ENCODE results near the gene SLC26A11.
A peak's percentile ranks its signal among the peaks of the same experiment; 100 is the strongest.

The SLC26A11 gene

DNA sequence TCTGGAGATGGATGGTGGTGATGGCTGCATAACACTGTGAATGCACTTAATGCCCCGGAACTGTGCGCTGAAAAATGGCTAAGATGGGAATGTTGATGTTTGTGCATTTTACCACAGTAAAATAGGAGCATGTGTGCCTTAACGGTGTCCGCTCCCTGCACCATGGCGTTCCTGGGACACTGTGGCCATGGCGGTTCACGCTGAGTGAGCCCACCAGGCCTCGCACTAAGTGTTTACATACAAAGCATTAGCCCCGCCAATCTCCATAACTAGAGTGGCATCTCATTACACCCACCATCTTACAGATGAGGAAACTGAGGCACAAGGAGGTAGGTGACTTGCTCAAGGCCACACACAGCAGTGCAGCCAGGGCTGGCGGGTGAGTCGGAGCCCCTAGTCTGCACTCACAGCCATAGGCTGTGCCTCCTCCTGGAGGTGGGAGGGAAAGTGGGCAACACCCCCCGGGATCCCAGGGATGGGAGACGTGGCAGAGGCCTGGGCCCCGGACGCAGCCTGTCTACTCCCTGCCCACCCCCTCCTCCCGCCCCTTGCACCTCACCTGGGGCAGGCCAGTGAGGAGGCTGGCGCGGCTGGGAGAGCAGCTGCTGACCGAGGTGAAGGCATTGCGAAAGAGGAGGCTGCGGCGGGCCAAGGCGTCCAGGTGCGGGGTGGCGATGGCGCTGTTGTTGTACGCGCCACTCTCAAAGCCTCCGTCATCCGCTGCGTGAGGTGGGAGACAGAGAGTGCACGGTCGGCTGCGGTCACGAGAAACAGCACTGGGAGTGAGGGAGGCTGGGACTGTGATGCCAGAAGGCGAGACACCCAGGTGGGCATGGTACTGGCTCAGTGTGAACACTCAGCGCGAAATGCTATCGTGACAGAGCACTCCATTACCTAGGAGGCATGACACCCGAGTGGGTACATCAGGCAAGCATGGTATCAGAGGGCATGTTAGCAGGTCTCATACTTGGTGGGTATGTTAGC is 3.5 kb upstream of the SLC26A11 start:
- DNase-seq (ENCODE audit: insufficient read length, low spot score) (no peak), FAIRE-seq (no peak)

DNA sequence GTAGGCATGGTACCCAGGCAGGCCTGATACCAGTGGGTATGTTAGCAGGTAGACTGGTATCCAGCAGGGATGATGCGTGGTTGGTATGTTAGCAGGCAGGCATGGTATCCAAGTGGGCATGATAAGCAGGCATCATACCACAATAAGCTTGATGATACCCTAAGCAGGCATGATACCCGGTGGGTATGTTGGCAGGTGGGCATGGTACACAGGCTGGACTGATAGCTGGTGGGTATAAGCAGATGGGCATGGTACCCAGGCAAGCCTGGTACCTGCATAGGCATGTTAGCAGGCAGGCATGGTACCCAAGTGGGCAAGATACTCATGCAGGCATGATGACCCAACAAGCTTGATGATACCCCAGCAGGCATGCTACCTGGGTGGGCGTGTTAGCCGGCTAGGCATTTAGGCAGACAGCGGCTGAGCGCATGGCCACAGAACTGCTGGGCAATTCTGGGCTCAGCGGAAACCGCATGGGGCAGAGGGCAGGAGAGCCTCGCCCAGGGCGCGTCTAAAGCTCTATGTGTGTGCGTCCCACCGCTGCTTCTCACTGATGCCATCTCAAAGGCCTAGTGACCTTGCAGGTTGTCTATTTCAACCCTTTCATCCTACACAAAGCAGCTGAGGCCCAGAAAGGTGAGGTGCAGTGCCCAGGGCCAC is 2.4 kb upstream of the SLC26A11 start:
- FAIRE-seq (no peak), DNase-seq (ENCODE audit: insufficient read length, low spot score) (no peak)

- no peak for FAIRE-seq
Measured at GRCh38 chr17:80218391-80218790, 1.8 kb upstream of the SLC26A11 start.

GRCh38 chr17:80219013-80219762 is 1.0 kb upstream of the SLC26A11 start:
- DNase-seq (ENCODE audit: insufficient read length, low spot score) (peak; percentile 94), FAIRE-seq (peak; percentile 98)

More at GRCh38 chr17:80218391-80218790, 1.8 kb upstream of the SLC26A11 start:
- DNase-seq (ENCODE audit: insufficient read length, low spot score) = no peak

DNA sequence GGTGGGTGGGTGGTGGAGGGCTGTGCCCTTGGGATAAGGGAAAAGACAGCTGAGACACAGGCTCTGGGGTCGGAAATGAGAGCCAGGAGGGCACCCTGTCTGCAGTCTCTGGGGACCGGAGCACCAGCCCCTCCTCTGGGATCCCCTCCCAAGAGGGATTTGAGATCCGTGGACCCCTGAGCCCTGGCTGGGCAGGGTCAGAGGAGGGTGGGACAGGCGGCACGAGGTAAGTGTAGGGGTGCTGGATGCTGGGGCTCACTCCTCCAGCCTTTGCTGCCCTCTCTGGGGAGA is 519 bp upstream of the SLC26A11 start:
- DNase-seq (ENCODE audit: insufficient read length, low spot score) (no peak), FAIRE-seq (no peak)

DNA sequence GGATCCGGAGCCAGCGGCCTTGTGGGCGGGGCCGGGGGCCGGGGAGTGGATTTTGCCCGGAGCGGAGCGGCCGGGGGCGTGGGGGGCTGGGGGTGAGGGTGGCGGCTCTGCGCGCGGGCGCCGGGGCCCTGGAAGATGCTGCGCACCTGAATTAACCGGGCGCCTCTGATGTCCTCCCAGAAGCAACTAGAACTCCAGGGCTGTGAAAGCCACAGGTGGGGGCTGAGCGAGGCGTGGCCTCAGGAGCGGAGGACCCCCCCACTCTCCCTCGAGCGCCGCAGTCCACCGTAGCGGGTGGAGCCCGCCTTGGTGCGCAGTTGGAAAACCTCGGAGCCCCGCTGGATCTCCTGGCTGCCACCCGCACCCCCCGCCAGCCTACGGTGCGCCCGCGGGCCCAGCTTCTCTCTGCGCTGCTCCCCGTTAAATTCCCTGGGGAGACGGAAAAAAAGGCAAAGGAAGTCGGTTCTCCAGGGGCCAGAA is 549 bp downstream of the SLC26A11 start:
- DNase-seq (ENCODE audit: insufficient read length, low spot score) (no peak), FAIRE-seq (no peak)

- DNase-seq (ENCODE audit: insufficient read length, low spot score) = no peak
- no peak for FAIRE-seq
Measured at GRCh38 chr17:80221351-80222105, 1.3 kb downstream of the SLC26A11 start.

GRCh38 chr17:80222376-80223141 is 2.3 kb downstream of the SLC26A11 start:
- FAIRE-seq (no peak), DNase-seq (ENCODE audit: insufficient read length, low spot score) (no peak)

GRCh38 chr17:80223142-80223815 is 3.1 kb downstream of the SLC26A11 start:
- no peak for FAIRE-seq

GRCh38 chr17:80223838-80224497 is 3.7 kb downstream of the SLC26A11 start:
- DNase-seq (ENCODE audit: insufficient read length, low spot score) (no peak), FAIRE-seq (no peak)

More at GRCh38 chr17:80223142-80223815, 3.1 kb downstream of the SLC26A11 start:
- DNase-seq (ENCODE audit: insufficient read length, low spot score) = no peak

GRCh38 chr17:80224683-80225082 is 4.5 kb downstream of the SLC26A11 start:
- DNase-seq (ENCODE audit: insufficient read length, low spot score) (no peak), FAIRE-seq (no peak)

DNA sequence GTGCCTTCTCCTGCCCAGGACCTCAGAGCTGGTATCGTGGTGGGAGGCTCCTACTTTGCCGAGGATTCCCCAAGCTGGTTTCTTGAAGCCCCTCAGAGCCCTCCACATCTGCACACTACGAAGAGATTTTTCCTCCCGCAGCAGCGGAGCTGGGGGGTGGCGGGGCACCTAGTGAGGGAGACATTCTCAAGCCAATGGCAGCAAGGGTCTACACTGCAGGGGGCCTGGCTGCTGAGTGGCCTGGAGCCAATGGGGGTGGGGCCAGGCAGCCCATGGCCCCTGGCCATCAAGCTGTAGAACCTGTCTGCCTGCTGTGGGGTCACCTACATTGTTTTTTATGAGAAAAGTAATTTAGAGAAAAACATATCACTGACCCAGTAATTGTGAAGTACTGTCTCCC is 5.0 kb downstream of the SLC26A11 start:
- no peak for FAIRE-seq
- DNase-seq (ENCODE audit: insufficient read length, low spot score) = no peak

DNA sequence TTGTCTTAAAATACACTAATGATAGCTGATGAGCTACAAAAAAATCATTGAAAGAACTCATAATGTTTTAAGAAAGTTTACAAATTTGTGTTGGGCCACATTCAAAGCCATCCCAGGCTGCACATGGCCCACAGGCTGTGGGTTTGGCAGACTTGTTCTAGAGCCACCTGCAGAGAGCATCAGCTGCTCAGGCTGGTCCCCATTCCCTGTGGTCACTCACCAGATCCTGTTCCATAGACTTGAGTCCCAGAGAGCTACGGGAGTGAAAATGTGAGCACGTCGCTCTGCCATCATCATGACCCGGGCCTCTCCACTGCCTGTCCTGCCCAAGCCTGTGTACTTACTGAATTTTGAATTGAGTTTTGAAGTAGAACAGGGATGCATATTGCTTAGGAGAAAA is 6.9 kb downstream of the SLC26A11 start:
- DNase-seq (ENCODE audit: insufficient read length, low spot score) (no peak), FAIRE-seq (no peak)

- FAIRE-seq = no peak
- no peak for DNase-seq (ENCODE audit: insufficient read length, low spot score)
Measured at GRCh38 chr17:80227666-80228065, 7.4 kb downstream of the SLC26A11 start.

DNA sequence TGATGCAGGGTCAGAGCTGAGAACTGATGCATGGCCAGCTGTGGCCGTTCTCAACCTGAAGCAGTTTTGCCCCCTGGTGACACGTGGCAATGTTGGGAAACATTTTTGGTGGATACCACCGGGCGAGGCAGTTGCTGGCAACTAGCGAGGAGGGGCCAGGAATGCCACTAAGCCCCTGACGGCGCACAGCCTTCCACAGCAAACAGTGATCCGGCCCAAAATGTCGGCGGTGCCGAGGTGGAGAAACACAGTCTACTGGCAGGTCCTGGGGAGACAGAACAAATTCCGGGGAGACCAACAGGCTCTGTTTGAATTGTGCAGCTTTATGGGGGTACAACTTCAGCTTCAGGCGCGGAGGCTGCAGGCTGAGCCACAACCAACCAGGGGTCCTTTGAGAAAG is 8.2 kb downstream of the SLC26A11 start:
- DNase-seq (ENCODE audit: insufficient read length, low spot score) (no peak), FAIRE-seq (no peak)

DNA sequence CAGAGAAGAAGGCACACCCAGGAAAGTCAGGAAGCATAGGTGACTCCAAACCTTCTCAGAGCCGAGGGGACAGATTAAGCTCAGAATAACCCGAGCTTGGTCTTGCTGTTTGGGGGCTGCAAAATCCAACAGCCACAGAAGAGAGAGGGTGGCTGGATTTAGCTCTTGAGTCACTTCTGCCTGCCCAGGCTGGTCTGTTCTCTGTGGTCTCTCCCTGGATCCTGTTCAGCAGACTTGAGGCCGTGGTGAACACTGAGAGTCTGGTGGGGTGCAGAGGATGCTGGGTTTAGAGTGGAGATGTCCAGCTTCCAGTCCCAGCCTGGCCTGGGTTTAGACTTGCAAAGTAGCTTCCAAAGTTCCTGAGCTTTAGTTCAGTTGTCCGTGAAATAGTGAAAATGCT is 8.8 kb downstream of the SLC26A11 start:
- DNase-seq (ENCODE audit: insufficient read length, low spot score) (no peak), FAIRE-seq (no peak)

DNA sequence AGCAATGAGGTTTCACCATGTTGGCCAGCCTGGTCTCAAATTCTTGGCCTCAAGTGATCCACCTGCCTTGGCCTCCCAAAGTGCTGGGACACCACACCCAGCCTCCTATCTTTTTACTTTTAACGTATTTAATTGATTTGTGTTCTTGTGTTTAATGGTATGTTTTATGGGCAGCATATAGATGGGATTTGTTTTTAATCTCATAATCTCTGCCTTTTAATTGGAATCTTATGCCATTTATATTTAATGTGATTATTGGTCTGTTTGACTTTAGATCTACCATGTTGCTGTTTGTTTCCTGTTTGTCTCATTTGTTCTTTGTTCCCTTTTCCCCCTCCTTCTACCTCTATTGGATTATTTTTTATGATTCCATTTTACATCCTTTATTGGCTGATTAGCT is 12.2 kb downstream of the SLC26A11 start:
- DNase-seq (ENCODE audit: insufficient read length, low spot score) (no peak), FAIRE-seq (no peak)

- DNase-seq (ENCODE audit: insufficient read length, low spot score) (no peak), FAIRE-seq (no peak)
Measured at GRCh38 chr17:80233202-80233601, 13.0 kb downstream of the SLC26A11 start.

DNA sequence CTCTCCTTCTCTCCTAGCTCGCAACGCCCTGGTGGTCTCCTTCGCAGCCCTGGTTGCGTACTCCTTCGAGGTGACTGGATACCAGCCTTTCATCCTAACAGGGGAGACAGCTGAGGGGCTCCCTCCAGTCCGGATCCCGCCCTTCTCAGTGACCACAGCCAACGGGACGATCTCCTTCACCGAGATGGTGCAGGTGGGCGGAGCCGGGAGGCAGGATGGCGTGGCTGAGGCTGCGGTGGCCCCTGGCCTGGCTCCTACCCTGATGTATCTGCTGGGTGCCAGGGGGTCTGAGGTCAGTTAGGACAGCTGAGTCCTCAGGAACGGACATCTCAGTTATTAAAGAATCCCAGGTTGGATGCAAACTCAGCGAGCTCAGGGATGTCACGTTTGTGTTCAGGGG is 16.7 kb downstream of the SLC26A11 start:
- FAIRE-seq = no peak
- no peak for DNase-seq (ENCODE audit: insufficient read length, low spot score)

Data from GM19239 (cell line).